Measurements from ENCODE around the gene RHCE.
"Not testable (repeated sequence)": the region's sequence is repeated elsewhere in the genome, so short reads cannot be mapped to it uniquely, and the experiment has no call there.

The RHCE gene

DNA sequence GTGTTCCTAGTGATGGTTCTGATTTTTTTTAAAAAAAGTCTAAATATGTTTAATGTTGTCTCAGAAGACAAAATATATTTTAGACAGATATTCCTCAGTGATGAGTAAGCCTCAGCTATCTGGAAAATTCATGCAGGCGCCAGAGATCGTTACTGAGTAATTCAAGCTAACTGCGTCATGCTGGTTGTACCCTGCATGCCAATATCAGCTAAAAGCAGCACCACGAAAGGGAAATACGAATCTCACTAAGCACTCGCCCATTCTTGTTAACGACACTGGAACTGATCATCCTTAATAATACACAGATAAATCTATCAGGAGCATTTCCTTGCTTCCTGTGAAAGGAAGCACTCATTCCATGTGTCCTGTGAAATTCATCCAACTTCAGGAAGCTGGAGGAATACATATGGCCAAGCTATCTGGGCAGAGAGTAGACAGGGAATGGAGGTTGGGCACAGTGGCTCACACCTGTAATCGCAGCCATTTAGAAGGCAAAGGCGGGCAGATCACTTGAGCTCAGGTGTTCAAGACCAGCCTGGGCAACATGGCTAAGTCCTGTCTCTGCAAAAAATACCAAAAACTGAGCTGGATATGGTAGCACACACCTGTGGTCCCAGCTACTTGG, 100.2 kb downstream of the RHCE start:
- H3K4me3 ChIP-seq (ENCODE audit: low read depth, low read length) = not testable (repeated sequence)

- not testable (repeated sequence) for H3K4me3 ChIP-seq (ENCODE audit: low read depth, low read length)
Measured at GRCh38 chr1:25312806-25313470, 107.7 kb downstream of the RHCE start.

All from GM12875 (cell line).